ENCODE measurements around the gene GJC2. TPM values are rescaled to one million over a fixed set of nuclear protein-coding genes. Genes with fewer than 3 reads are reported as not detected.

The GJC2 gene
- total RNA-seq, 1 experiment from 2014 or later = 1.6 TPM

GRCh38 chr1:228105270-228105995, 44.3 kb upstream of the GJC2 start:
- Mint-ChIP-seq H3K4me3 (no peak overlapping the region), H3K36me3 (ENCODE audit: insufficient read depth in 1 of 3, low read depth in 3 of 3) (peaks cover 18 to 31% (median 27%) of the 10 kb centered on the region in 3 experiments; a peak in 6 of 7 replicates), H3K27ac (no peak overlapping the region), H3K4me1 (peaks cover 25 to 26% of the 10 kb centered on the region in 2 experiments), H3K9me3 (no peaks in the 10 kb centered on the region), H3K27me3 (ENCODE audit: low read depth) (peaks cover 10% of the 10 kb centered on the region)
- no peak for DNase-seq
- H4K8ac ChIP-seq (replicated peaks; ENCODE audit: insufficient read length, low read depth, low read length) = no peak overlapping the region
- no peaks in the 10 kb centered on the region for H3K4me1 ChIP-seq (ENCODE audit: insufficient read depth, low read length)
- H3K4me2 ChIP-seq (ENCODE audit: insufficient read depth, insufficient read length, low read length) = no peak overlapping the region
- no peak overlapping the region for H3T11ph ChIP-seq (ENCODE audit: low read length)
- no peaks in the 10 kb centered on the region for H4K20me1 ChIP-seq (ENCODE audit: control insufficient read depth, insufficient read depth, insufficient read length)
- H2BK120ac ChIP-seq (ENCODE audit: low read depth, low read length, poor library complexity, severe bottlenecking) = no peak overlapping the region
- no peak overlapping the region for H3K9ac ChIP-seq (ENCODE audit: extremely low read depth, insufficient read length, low read length)
- H4K91ac ChIP-seq (ENCODE audit: insufficient read length, low read depth, low read length) = no peak overlapping the region
- no peaks in the 10 kb centered on the region for H3K79me2 ChIP-seq (ENCODE audit: insufficient read depth, low read length)
- no peak for TF ChIP-seq CTCF (conservative IDR thresholded peaks at IDR 0.05)
- H2BK20ac ChIP-seq (ENCODE audit: low read depth, low read length, poor library complexity, severe bottlenecking) = no peak overlapping the region
- WGBS (ENCODE audit: extremely low coverage, insufficient read length, low lambda C conversion rate) = no CpG with 5 or more reads among the region's 9 CpGs
- H3K23me2 ChIP-seq (ENCODE audit: insufficient read length, low read depth, low read length, poor library complexity, severe bottlenecking) = peaks cover 14% of the 10 kb centered on the region
- H3K14ac ChIP-seq (ENCODE audit: insufficient read depth, low read length) = no peak overlapping the region
- H3K4ac ChIP-seq (ENCODE audit: low read depth, low read length) = no peak overlapping the region
- no peaks in the 10 kb centered on the region for H3K9me3 ChIP-seq (ENCODE audit: control insufficient read depth, low read depth, low read length)
- H3K23ac ChIP-seq (ENCODE audit: insufficient read length, low read depth, low read length) = no peak overlapping the region
- no peak overlapping the region for H3K27ac ChIP-seq (ENCODE audit: insufficient read length, low read depth, low read length)
- H3K27me3 ChIP-seq (ENCODE audit: insufficient read depth, low read length) = no peaks in the 10 kb centered on the region
- H2BK12ac ChIP-seq (ENCODE audit: insufficient read length, low read depth, low read length) = no peak overlapping the region
- peaks cover 3% of the 10 kb centered on the region for H3K79me1 ChIP-seq (ENCODE audit: insufficient read depth, low read depth, low read length, poor library complexity, severe bottlenecking)
- H4K5ac ChIP-seq (ENCODE audit: insufficient read length, low read depth, low read length) = no peak overlapping the region
- H2BK15ac ChIP-seq (ENCODE audit: low read depth, low read length) = no peak overlapping the region
- H2AK5ac ChIP-seq (ENCODE audit: insufficient read length, low read length) = no peak overlapping the region
- no peak overlapping the region for H3K56ac ChIP-seq (ENCODE audit: insufficient read length, low read depth, low read length)
- no peak overlapping the region for H2BK5ac ChIP-seq (ENCODE audit: insufficient read length, low read length)
- H2AFZ ChIP-seq (ENCODE audit: low read length) = no peak overlapping the region
- H3K18ac ChIP-seq (ENCODE audit: insufficient read length, low read depth, low read length) = no peak overlapping the region

Data from H9 (cell line).